T-cell (primary cell): ENCODE data around the gene RPS17. TPM values are rescaled to one million over a fixed set of nuclear protein-coding genes. Genes with fewer than 3 reads are reported as not detected.

Source experiments
- ATAC-seq, 4 experiments: fragments of 200-7000 bp in 3 of 4; fragments of 150-1000 bp in 1 of 4; cut with Tn5 transposase; replicated peaks in 1 of 4; 1 replicate in 3 of 4; 2 replicates in 1 of 4; pipeline ENCODE4 v1.10.0; 2021; ENCODE audit warnings: moderate library complexity in 3 of 4, mild to moderate bottlenecking in 2 of 4, moderate number of reproducible peaks in 1 of 4
- CTCF ChIA-PET, 2 donors: fragments of 300-600 bp; sonication (Branson Sonifier 250); formaldehyde crosslinking; loops; one replicate each; lab custom pipeline; 2022; ENCODE audit warnings: antibody characterized with exemption in 2 of 2; lab: Charles Lee
- POLR2A ChIA-PET, 2 donors: fragments of 300-600 bp; sonication (Branson Sonifier 250); formaldehyde crosslinking; loops; one replicate each; lab custom pipeline; 2022; ENCODE audit warnings: antibody characterized with exemption in 2 of 2; lab: Charles Lee
- DNase-seq, 35 experiments: peaks; one replicate each; pipeline versions ENCODE4 v3.0.0 to v3.0.0-alpha.2; 2013 to 2023
- H3K27ac ChIP-seq: one replicate; pipeline ENCODE4 v1.5.1; 2013; ENCODE audit warnings: low read length
- H3K27me3 ChIP-seq, 2 experiments: replicated peaks in 1 of 2; 1 replicate in 1 of 2; 2 replicates in 1 of 2; pipeline versions ENCODE4 v1.6.1 to v1.7.0; 2013; ENCODE audit warnings: low read length in 1 of 2, mixed read lengths in 1 of 2; ENCODE audit not compliant: control insufficient read depth in 2 of 2, insufficient read depth in 2 of 2; ENCODE audit errors: extremely low read depth in 1 of 2
- H3K36me3 ChIP-seq, 2 donors: 1 replicate in 1 of 2; 2 replicates in 1 of 2; pipeline versions ENCODE4 v1.6.1 to v1.7.0; 2013; ENCODE audit warnings: low read length in 1 of 2; ENCODE audit not compliant: control insufficient read depth in 2 of 2, insufficient read depth in 1 of 2; ENCODE audit errors: extremely low read depth in 1 of 2
- H3K4me1 ChIP-seq, 2 experiments: 1 replicate in 1 of 2; 2 replicates in 1 of 2; pipeline versions ENCODE4 v1.6.1 to v1.7.0; 2013; ENCODE audit warnings: low read length in 2 of 2, mixed read lengths in 1 of 2; ENCODE audit not compliant: insufficient read depth in 2 of 2, control insufficient read depth in 1 of 2; ENCODE audit errors: extremely low read depth in 1 of 2
- H3K4me3 ChIP-seq, 2 donors: 1 replicate in 1 of 2; 2 replicates in 1 of 2; pipeline versions ENCODE4 v1.5.1 to v1.7.0; 2013; ENCODE audit warnings: mild to moderate bottlenecking in 2 of 2, low read length in 1 of 2, moderate library complexity in 1 of 2; ENCODE audit not compliant: control insufficient read depth in 1 of 2; ENCODE audit errors: extremely low read depth in 1 of 2
- H3K9me3 ChIP-seq: 2 replicates; pipeline ENCODE4 v1.7.0; 2013
- H3K27ac Mint-ChIP-seq, 2 donors: one replicate each; pipeline ENCODE4 v1.8.0; 2020 to 2021; ENCODE audit warnings: mild to moderate bottlenecking in 2 of 2, mixed read lengths in 2 of 2
- H3K27me3 Mint-ChIP-seq, 2 donors: one replicate each; pipeline ENCODE4 v1.8.0; 2021 to 2022; ENCODE audit warnings: mixed read lengths in 2 of 2
- H3K36me3 Mint-ChIP-seq: one replicate; pipeline ENCODE4 v1.8.0; 2021; ENCODE audit warnings: mixed read lengths
- H3K4me1 Mint-ChIP-seq, 3 donors: one replicate each; pipeline ENCODE4 v1.8.0; 2020 to 2022; ENCODE audit warnings: mixed read lengths in 3 of 3, mild to moderate bottlenecking in 1 of 3
- H3K4me3 Mint-ChIP-seq, 3 donors: one replicate each; pipeline ENCODE4 v1.8.0; 2020 to 2022; ENCODE audit warnings: mild to moderate bottlenecking in 3 of 3, mixed read lengths in 3 of 3, moderate library complexity in 3 of 3
- H3K9me3 Mint-ChIP-seq, 3 donors: one replicate each; pipeline ENCODE4 v1.8.0; 2020 to 2022; ENCODE audit warnings: mixed read lengths in 3 of 3
- WGBS: methylation state at CpG from one replicate; pipeline ENCODE4 v1.1.5; 2013; ENCODE audit warnings: missing lambda C conversion rate; ENCODE audit not compliant: insufficient coverage; 5-methylcytosine and 5-hydroxymethylcytosine counted together
- total RNA-seq, 35 experiments: library from RNA in 6 of 35; stranded (reverse) in 6 of 35; fragments of 120-200 nt in 1 of 35; gene quantifications; one replicate each; pipeline versions ENCODE4 v1.2.1 to v1.2.4 and lab custom pipeline; 2013 to 2026

The RPS17 gene
- total RNA-seq, 5 donors from 2014 or later (not counting 1 experiment from before 2014, with no cell fraction given): 2,045 to 2,777 (median 2,292) TPM

- peaks cover 5 to 6% of the 10 kb centered on the region in 2 donors for H3K27me3 Mint-ChIP-seq
- H3K27me3 ChIP-seq: peaks cover 3 to 9% of the 10 kb centered on the region in 2 experiments
- no peaks in the 10 kb centered on the region for H3K9me3 Mint-ChIP-seq
- no peaks in the 10 kb centered on the region for H3K36me3 ChIP-seq
- WGBS: 71% methylated on average over 1 of the region's 1 CpG
- H3K4me3 ChIP-seq: no peak overlapping the region
- no peak for ATAC-seq
- CTCF ChIA-PET: no interaction called here
- no peaks in the 10 kb centered on the region for H3K9me3 ChIP-seq
- H3K4me3 Mint-ChIP-seq: no peak overlapping the region
- no peaks in the 10 kb centered on the region for H3K4me1 Mint-ChIP-seq
- no peak overlapping the region for H3K27ac Mint-ChIP-seq
- peaks cover 0 to 1% of the 10 kb centered on the region in 2 experiments for H3K4me1 ChIP-seq
- POLR2A ChIA-PET: no interaction called here
- H3K27ac ChIP-seq: no peak overlapping the region
- no peak for DNase-seq
- H3K36me3 Mint-ChIP-seq: no peaks in the 10 kb centered on the region
These were observed 26.4 kb upstream of the RPS17 start for GRCh38 chr15:82566690-82567089.

GRCh38 chr15:82558502-82558901, 18.2 kb upstream of the RPS17 start:
- CTCF ChIA-PET: no interaction called here
- Mint-ChIP-seq H3K4me1 (no peaks in the 10 kb centered on the region), H3K27me3 (peaks cover 0 to 2% of the 10 kb centered on the region in 2 donors), H3K4me3 (no peak overlapping the region), H3K36me3 (no peaks in the 10 kb centered on the region), H3K27ac (no peak overlapping the region), H3K9me3 (no peaks in the 10 kb centered on the region)
- peaks cover 2 to 4% of the 10 kb centered on the region in 2 experiments for H3K27me3 ChIP-seq
- ATAC-seq (no peak), DNase-seq (no peak)
- H3K36me3 ChIP-seq: no peaks in the 10 kb centered on the region
- WGBS: no CpG with 5 or more reads among the region's 1 CpG
- H3K27ac ChIP-seq: no peak overlapping the region
- POLR2A ChIA-PET: no interaction called here
- H3K4me1 ChIP-seq: no peaks in the 10 kb centered on the region
- H3K4me3 ChIP-seq: no peak overlapping the region
- no peaks in the 10 kb centered on the region for H3K9me3 ChIP-seq

- ChIA-PET POLR2A (no interaction called here), CTCF (no interaction called here)
- H3K9me3 ChIP-seq: no peaks in the 10 kb centered on the region
- no peaks in the 10 kb centered on the region for H3K36me3 Mint-ChIP-seq
- ATAC-seq: no peak
- no peaks in the 10 kb centered on the region for H3K4me1 ChIP-seq
- H3K4me3 ChIP-seq: no peak overlapping the region
- H3K27me3 Mint-ChIP-seq: peaks cover 0 to 2% of the 10 kb centered on the region in 2 donors
- H3K4me1 Mint-ChIP-seq: no peaks in the 10 kb centered on the region
- H3K36me3 ChIP-seq: no peaks in the 10 kb centered on the region
- H3K9me3 Mint-ChIP-seq: no peaks in the 10 kb centered on the region
- no peak overlapping the region for H3K27ac ChIP-seq
- no peak overlapping the region for H3K27ac Mint-ChIP-seq
- peaks cover 4 to 15% of the 10 kb centered on the region in 2 experiments for H3K27me3 ChIP-seq
- no CpG with 5 or more reads among the region's 7 CpGs for WGBS
- no peak overlapping the region for H3K4me3 Mint-ChIP-seq
- DNase-seq: no peak
These were observed 16.2 kb upstream of the RPS17 start for GRCh38 chr15:82556315-82557035.

DNA sequence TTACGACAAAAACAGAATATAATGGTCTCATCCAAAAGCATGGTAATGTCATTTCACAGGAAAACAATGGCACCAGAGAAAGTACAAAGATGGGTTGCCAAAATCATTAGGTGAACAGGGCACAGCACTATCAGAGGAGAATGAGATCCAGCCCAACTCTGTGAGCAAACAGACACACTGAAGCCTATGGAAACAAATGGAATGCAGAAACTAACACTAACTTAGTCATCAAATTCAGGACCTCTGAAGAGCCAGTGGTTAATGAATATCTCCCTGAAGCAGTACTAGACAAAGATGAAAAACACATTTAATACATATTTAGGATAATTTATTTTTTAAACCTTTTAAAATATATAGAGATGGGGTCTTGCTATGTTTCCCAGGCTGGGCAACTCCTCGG, 14.6 kb upstream of the RPS17 start:
- no peaks in the 10 kb centered on the region for H3K36me3 ChIP-seq
- no peaks in the 10 kb centered on the region for H3K36me3 Mint-ChIP-seq
- H3K4me3 ChIP-seq: no peak overlapping the region
- H3K27me3 ChIP-seq: peaks cover 4 to 17% of the 10 kb centered on the region in 2 experiments
- ChIA-PET POLR2A (no interaction called here), CTCF (no interaction called here)
- no peak for ATAC-seq
- H3K27me3 Mint-ChIP-seq: peaks cover 0 to 2% of the 10 kb centered on the region in 2 donors
- 100% methylated on average over 2 of the region's 2 CpGs for WGBS
- no peaks in the 10 kb centered on the region for H3K4me1 ChIP-seq
- no peak overlapping the region for H3K27ac Mint-ChIP-seq
- H3K9me3 Mint-ChIP-seq: no peaks in the 10 kb centered on the region
- DNase-seq: no peak
- H3K9me3 ChIP-seq: no peaks in the 10 kb centered on the region
- no peak overlapping the region for H3K27ac ChIP-seq
- H3K4me1 Mint-ChIP-seq: no peaks in the 10 kb centered on the region
- H3K4me3 Mint-ChIP-seq: no peak overlapping the region

GRCh38 chr15:82554351-82554750, 14.1 kb upstream of the RPS17 start:
- DNase-seq (no peak), ATAC-seq (no peak)
- Mint-ChIP-seq H3K36me3 (no peaks in the 10 kb centered on the region), H3K27me3 (peaks cover 0 to 2% of the 10 kb centered on the region in 2 donors), H3K4me3 (no peak overlapping the region), H3K4me1 (no peaks in the 10 kb centered on the region), H3K9me3 (no peaks in the 10 kb centered on the region), H3K27ac (no peak overlapping the region)
- POLR2A ChIA-PET: no interaction called here
- Histone ChIP-seq H3K27ac (no peak overlapping the region), H3K9me3 (no peaks in the 10 kb centered on the region), H3K36me3 (no peaks in the 10 kb centered on the region), H3K4me3 (no peak overlapping the region), H3K4me1 (no peaks in the 10 kb centered on the region), H3K27me3 (peaks cover 4 to 18% of the 10 kb centered on the region in 2 experiments)
- CTCF ChIA-PET: no interaction called here
- 80% methylated on average over 1 of the region's 1 CpG for WGBS

GRCh38 chr15:82553846-82554245, 13.6 kb upstream of the RPS17 start:
- no CpG with 5 or more reads among the region's 1 CpG for WGBS
- peaks cover 0 to 2% of the 10 kb centered on the region in 2 donors for H3K27me3 Mint-ChIP-seq

More at GRCh38 chr15:82553846-82554245, 13.6 kb upstream of the RPS17 start:
- Mint-ChIP-seq H3K4me3 (no peak overlapping the region), H3K9me3 (no peaks in the 10 kb centered on the region), H3K27ac (no peak overlapping the region), H3K36me3 (no peaks in the 10 kb centered on the region), H3K4me1 (no peaks in the 10 kb centered on the region)
- CTCF ChIA-PET: no interaction called here
- Histone ChIP-seq H3K4me3 (no peak overlapping the region), H3K27ac (no peak overlapping the region), H3K4me1 (no peaks in the 10 kb centered on the region), H3K9me3 (no peaks in the 10 kb centered on the region), H3K36me3 (no peaks in the 10 kb centered on the region), H3K27me3 (peaks cover 4 to 18% of the 10 kb centered on the region in 2 experiments)
- ATAC-seq (no peak), DNase-seq (no peak)
- POLR2A ChIA-PET: no interaction called here
